WERI-Rb-1 (cell line): ENCODE data around the gene SLC46A3.
A peak's percentile ranks its signal among the peaks of the same experiment; 100 is the strongest.

Source experiments
- DNase-seq: peaks from one replicate; pipeline ENCODE4 v3.0.0-alpha.2; 2020
- H3K27ac ChIP-seq: fragments of 250-450 bp; sonication (Bioruptor Pico); 2 replicates; pipeline ENCODE4 v1.5.1; 2020; ENCODE audit warnings: mild to moderate bottlenecking, moderate library complexity
- H3K27me3 ChIP-seq: fragments of 250-450 bp; sonication (Bioruptor Pico); 2 replicates; pipeline ENCODE4 v1.5.1; 2021; ENCODE audit warnings: mild to moderate bottlenecking, low read depth, moderate library complexity; ENCODE audit not compliant: insufficient read depth, severe bottlenecking
- H3K36me3 ChIP-seq: fragments of 250-450 bp; sonication (Bioruptor Pico); 2 replicates; pipeline ENCODE4 v1.5.1; 2020; ENCODE audit warnings: mild to moderate bottlenecking, moderate library complexity
- H3K4me3 ChIP-seq: 2 replicates; pipeline ENCODE4 v1.5.1; 2011; ENCODE audit warnings: low read depth, mild to moderate bottlenecking, control low read depth, low read length
- H3K9me3 ChIP-seq: fragments of 250-450 bp; sonication (Bioruptor Pico); 2 replicates; pipeline ENCODE4 v1.5.1; 2021; ENCODE audit warnings: mild to moderate bottlenecking, moderate library complexity; ENCODE audit not compliant: severe bottlenecking
- CTCF ChIP-seq: IDR thresholded peaks from 2 replicates; pipeline ENCODE4 v1.5.1; 2011; ENCODE audit warnings: low read depth, mild to moderate bottlenecking, control low read depth, inconsistent platforms, low read length

The SLC46A3 gene

GRCh38 chr13:28657784-28658538 lies 60.8 kb downstream of the SLC46A3 start:
- Histone ChIP-seq H3K4me3 (peak overlapping the region; percentile 83), H3K9me3 (no peaks in the 10 kb centered on the region), H3K27me3 (no peaks in the 10 kb centered on the region), H3K36me3 (peaks cover 3% of the 10 kb centered on the region; the same call in 1 of the 2 replicates), H3K27ac (peak overlapping the region; percentile 72)
- no peak for DNase-seq
- no peak for TF ChIP-seq CTCF

DNA sequence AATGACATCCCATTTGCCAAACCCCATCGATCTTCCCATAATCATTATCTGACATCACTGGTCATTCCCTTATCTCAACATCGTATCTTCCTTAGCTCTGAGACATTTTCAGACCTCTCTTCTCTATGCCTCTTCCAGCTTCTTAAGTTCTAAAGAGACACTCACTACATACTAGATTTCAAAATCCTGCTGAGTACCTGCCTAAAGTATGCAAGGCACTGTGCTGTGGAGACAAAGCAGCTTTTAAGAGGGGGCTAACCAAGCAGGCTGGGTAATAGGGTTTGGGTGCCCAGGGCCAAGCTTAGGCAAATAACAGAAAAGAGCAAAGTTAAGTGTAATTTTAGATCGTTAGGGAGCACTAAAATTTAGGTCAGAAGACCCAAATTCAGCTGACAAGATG lies 63.2 kb downstream of the SLC46A3 start:
- Histone ChIP-seq H3K36me3 (no peaks in the 10 kb centered on the region), H3K4me3 (no peak overlapping the region), H3K27ac (no peak overlapping the region), H3K27me3 (no peaks in the 10 kb centered on the region), H3K9me3 (no peaks in the 10 kb centered on the region)
- no peak for DNase-seq
- no peak for TF ChIP-seq CTCF

GRCh38 chr13:28654276-28654675 lies 64.5 kb downstream of the SLC46A3 start:
- no peaks in the 10 kb centered on the region for H3K27me3 ChIP-seq

GRCh38 chr13:28653111-28653510 lies 65.7 kb downstream of the SLC46A3 start:
- Histone ChIP-seq H3K9me3 (no peaks in the 10 kb centered on the region), H3K36me3 (no peaks in the 10 kb centered on the region), H3K4me3 (no peak overlapping the region), H3K27me3 (no peaks in the 10 kb centered on the region), H3K27ac (no peak overlapping the region)
- TF ChIP-seq CTCF: no peak
- DNase-seq: no peak

More at GRCh38 chr13:28654276-28654675, 64.5 kb downstream of the SLC46A3 start:
- no peak overlapping the region for H3K27ac ChIP-seq
- no peak overlapping the region for H3K4me3 ChIP-seq
- no peak for DNase-seq
- H3K9me3 ChIP-seq: no peaks in the 10 kb centered on the region
- H3K36me3 ChIP-seq: no peaks in the 10 kb centered on the region
- TF ChIP-seq CTCF: no peak

GRCh38 chr13:28651810-28652401 lies 66.9 kb downstream of the SLC46A3 start:
- Histone ChIP-seq H3K27me3 (no peaks in the 10 kb centered on the region), H3K9me3 (no peaks in the 10 kb centered on the region), H3K27ac (no peak overlapping the region), H3K4me3 (no peak overlapping the region), H3K36me3 (no peaks in the 10 kb centered on the region)
- DNase-seq: no peak
- TF ChIP-seq CTCF: no peak
